HG02981 (cell line): ENCODE measurements around the gene PAPPA2.

ENCODE experiments used
- ATAC-seq: cut with Tn5 transposase; IDR thresholded peaks from one replicate; pipeline ENCODE4 v1.9.1; 2021; ENCODE audit warnings: mild to moderate bottlenecking, moderate library complexity; ENCODE audit not compliant: unreplicated experiment

PAPPA2 gene

GRCh38 chr1:176691251-176692228 lies 228.6 kb downstream of the PAPPA2 start:
- peak; percentile 87 for ATAC-seq

GRCh38 chr1:176692431-176692830 lies 229.5 kb downstream of the PAPPA2 start:
- ATAC-seq, result no peak

GRCh38 chr1:176692988-176693696 lies 230.2 kb downstream of the PAPPA2 start:
- ATAC-seq, result no peak

GRCh38 chr1:176693697-176694329 lies 230.8 kb downstream of the PAPPA2 start:
- no peak for ATAC-seq

- no peak for ATAC-seq
Observed at GRCh38 chr1:176694713-176695112, 231.7 kb downstream of the PAPPA2 start.

GRCh38 chr1:176696109-176696508 lies 233.1 kb downstream of the PAPPA2 start:
- ATAC-seq, result no peak

- no peak for ATAC-seq
Observed at GRCh38 chr1:176696689-176697088, 233.7 kb downstream of the PAPPA2 start.

- ATAC-seq, result no peak
Observed at GRCh38 chr1:176699821-176700220, 236.8 kb downstream of the PAPPA2 start.

- ATAC-seq, result no peak
Observed at GRCh38 chr1:176701151-176701866, 238.3 kb downstream of the PAPPA2 start.

- no peak for ATAC-seq
Observed at GRCh38 chr1:176702901-176703300, 239.9 kb downstream of the PAPPA2 start.

GRCh38 chr1:176705585-176705984 lies 242.6 kb downstream of the PAPPA2 start:
- no peak for ATAC-seq

- ATAC-seq, result no peak
Observed at GRCh38 chr1:176717066-176717750, 254.2 kb downstream of the PAPPA2 start.

GRCh38 chr1:176719447-176719846 lies 256.5 kb downstream of the PAPPA2 start:
- no peak for ATAC-seq

- ATAC-seq, result no peak
Observed at GRCh38 chr1:176720838-176721237, 257.9 kb downstream of the PAPPA2 start.

GRCh38 chr1:176733661-176734060 lies 270.7 kb downstream of the PAPPA2 start:
- ATAC-seq, result no peak

GRCh38 chr1:176735201-176735600 lies 272.2 kb downstream of the PAPPA2 start:
- ATAC-seq, result no peak

GRCh38 chr1:176736015-176736414 lies 273.0 kb downstream of the PAPPA2 start:
- ATAC-seq, result no peak

GRCh38 chr1:176741181-176741580 lies 278.2 kb downstream of the PAPPA2 start:
- no peak for ATAC-seq

GRCh38 chr1:176742322-176742721 lies 279.3 kb downstream of the PAPPA2 start:
- ATAC-seq, result no peak

GRCh38 chr1:176744142-176744541 lies 281.2 kb downstream of the PAPPA2 start:
- no peak for ATAC-seq
